Panc1 (cell line): ENCODE measurements around the gene SF3B2. TPM values are rescaled to one million over a fixed set of nuclear protein-coding genes. Genes with fewer than 3 reads are reported as not detected.

Experiments
- ATAC-seq: fragments of 200-7000 bp; cut with Tn5 transposase; 2 replicates; pipeline ENCODE4 v1.9.1; 2020; ENCODE audit warnings: mild to moderate bottlenecking, moderate library complexity
- BruUV-seq: library from RNA; stranded (reverse); fragments of 400-500 nt; replicated peaks from 2 replicates; lab custom pipeline; 2021; lab: Mats Ljungman, UMichigan
- CTCF ChIA-PET: fragments of 300-600 bp; sonication (Branson Sonifier 250); formaldehyde crosslinking; loops from one replicate; lab custom pipeline; 2022; ENCODE audit warnings: antibody characterized with exemption; lab: Charles Lee
- POLR2A ChIA-PET: fragments of 300-600 bp; sonication (Branson Sonifier 250); formaldehyde crosslinking; loops from one replicate; lab custom pipeline; 2022; ENCODE audit warnings: antibody characterized with exemption; lab: Charles Lee
- DNase-seq: peaks from one replicate; pipeline ENCODE4 v3.0.0-alpha.2; 2010; ENCODE audit warnings: low read depth, low spot score
- H3K27ac ChIP-seq: 2 replicates; pipeline ENCODE4 v1.5.1; 2011; ENCODE audit warnings: mild to moderate bottlenecking, low read length, inconsistent platforms
- H3K27me3 ChIP-seq: fragments of 200-500 bp; sonication (Bioruptor generic); 2 replicates; pipeline ENCODE4 v1.6.0; 2014; ENCODE audit warnings: low read length, inconsistent platforms; ENCODE audit not compliant: control insufficient read depth, insufficient read depth
- H3K36me3 ChIP-seq: fragments of 200-500 bp; sonication (Bioruptor generic); 2 replicates; pipeline ENCODE4 v1.5.1; 2014; ENCODE audit warnings: inconsistent platforms, mild to moderate bottlenecking, low read length, moderate library complexity; ENCODE audit not compliant: control insufficient read depth, insufficient read depth
- H3K4me1 ChIP-seq: 2 replicates; pipeline ENCODE4 v1.5.1; 2011; ENCODE audit warnings: inconsistent platforms, mild to moderate bottlenecking, low read length, moderate library complexity; ENCODE audit not compliant: control insufficient read depth, insufficient read depth
- H3K4me3 ChIP-seq, 2 experiments: 2 replicates each; pipeline ENCODE4 v1.5.1; 2011 to 2012; ENCODE audit warnings: low read depth in 2 of 2, low read length in 2 of 2, mild to moderate bottlenecking in 2 of 2, inconsistent platforms in 1 of 2, moderate library complexity in 1 of 2
- H3K9me3 ChIP-seq: fragments of 200-500 bp; sonication (Bioruptor generic); 2 replicates; pipeline ENCODE4 v1.5.1; 2014; ENCODE audit warnings: low read depth, mild to moderate bottlenecking, inconsistent platforms, low read length, moderate library complexity; ENCODE audit not compliant: control insufficient read depth, insufficient read depth
- POLR2AphosphoS5 ChIP-seq: IDR thresholded peaks from 2 replicates; pipeline ENCODE4 v1.6.1; 2012; ENCODE audit warnings: mild to moderate bottlenecking, low read depth, low read length, moderate library complexity
- SIN3A ChIP-seq: IDR thresholded peaks from 2 replicates; pipeline ENCODE4 v1.6.1; 2012; ENCODE audit warnings: low read depth, mild to moderate bottlenecking, low read length, moderate library complexity, borderline replicate concordance; ENCODE audit not compliant: insufficient read depth
- TCF7L2 ChIP-seq: IDR thresholded peaks from 2 replicates; pipeline ENCODE4 v1.6.1; 2011; ENCODE audit warnings: mild to moderate bottlenecking, low read depth, low read length, inconsistent platforms
- in situ Hi-C: cut with HindIII; loops from 2 replicates; pipeline ENCODE4 v1.10.0; 2016; ENCODE audit warnings: low sequenced_read_pairs, low pct_unique_long_range_greater_than_20kb
- intact Hi-C: fragments of 100-400 bp; cut with micrococcal nuclease; formaldehyde crosslinking; loops from one replicate; pipeline ENCODE4 v1.10.0; 2022; ENCODE audit not compliant: unreplicated experiment
- total RNA-seq: library from RNA; stranded (reverse); gene quantifications from one replicate; pipeline ENCODE4 v1.2.1, GENCODE V29; 2021; ENCODE audit not compliant: unreplicated experiment
- TF ChIP-seq, protein P1 (sequence below), 2 experiments: IDR thresholded peaks; 2 replicates each; pipeline ENCODE4 v1.6.1; 2011 to 2012; ENCODE audit warnings: low read depth in 2 of 2, control low read depth in 1 of 2, low read length in 1 of 2, mild to moderate bottlenecking in 1 of 2, moderate library complexity in 1 of 2; ENCODE audit not compliant: insufficient read depth in 1 of 2
- TF ChIP-seq, protein P2 (sequence below): fragments of 450-650 bp; IDR thresholded peaks from 2 replicates; pipeline ENCODE4 v1.5.1; 2017; ENCODE audit warnings: mild to moderate bottlenecking

The SF3B2 gene
- total RNA-seq, 1 experiment from 2014 or later = 271 TPM

DNA sequence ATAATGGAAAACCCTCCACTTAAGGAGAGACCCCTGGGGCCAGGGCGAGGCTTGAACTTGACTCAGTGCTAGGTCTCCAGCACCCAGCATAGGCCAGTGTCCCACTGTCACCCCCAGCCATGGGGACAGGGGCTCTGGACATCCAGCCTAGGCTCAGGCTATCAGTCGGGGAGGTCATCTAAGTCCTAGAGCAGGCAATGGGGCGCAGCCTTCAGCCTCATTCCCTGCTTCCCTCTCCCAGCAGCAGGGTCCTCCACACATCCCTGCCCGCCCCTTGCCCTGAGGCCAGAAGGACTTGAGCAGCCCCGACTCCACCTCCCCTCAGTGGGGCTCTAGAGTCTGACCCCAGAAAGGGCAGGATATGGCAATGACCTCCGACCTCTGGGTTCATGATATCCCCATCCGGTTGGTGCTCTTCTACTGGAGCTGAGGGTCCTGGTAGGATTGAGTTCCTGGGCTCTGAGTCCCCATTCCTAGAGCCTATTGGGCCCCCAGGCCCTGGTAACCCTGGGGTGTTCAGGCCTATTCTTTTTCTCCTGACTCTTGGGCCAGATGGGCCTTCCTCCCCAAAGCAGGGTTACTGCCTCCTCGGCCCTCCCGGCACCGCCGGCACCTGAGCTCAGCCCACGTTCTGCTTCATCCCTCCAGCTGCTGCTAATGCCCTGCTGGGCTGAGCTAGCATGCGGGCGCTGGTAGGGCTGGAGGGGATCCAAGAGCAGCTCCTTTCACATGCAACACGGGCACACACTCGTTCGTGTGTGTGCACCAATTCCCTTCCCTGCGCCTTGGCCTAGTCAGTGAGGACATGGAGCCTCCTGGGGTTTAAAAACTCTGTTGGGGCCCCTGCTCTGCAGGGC lies 36.0 kb upstream of the SF3B2 start:
- H3K27me3 ChIP-seq = no peaks in the 10 kb centered on the region
- in situ Hi-C loops = no loop called here
- no peak for DNase-seq
- peak overlapping the region; percentile 25 for H3K27ac ChIP-seq
- POLR2A ChIA-PET = interaction anchor here (0.5 kb wide), 1 partner anchor 136 kb away, joined by 5 read pairs; no protein-coding TSS in a partner anchor
- TF ChIP-seq TCF7L2 (no peak), POLR2AphosphoS5 (no peak)
- TF ChIP-seq, protein P1, sequence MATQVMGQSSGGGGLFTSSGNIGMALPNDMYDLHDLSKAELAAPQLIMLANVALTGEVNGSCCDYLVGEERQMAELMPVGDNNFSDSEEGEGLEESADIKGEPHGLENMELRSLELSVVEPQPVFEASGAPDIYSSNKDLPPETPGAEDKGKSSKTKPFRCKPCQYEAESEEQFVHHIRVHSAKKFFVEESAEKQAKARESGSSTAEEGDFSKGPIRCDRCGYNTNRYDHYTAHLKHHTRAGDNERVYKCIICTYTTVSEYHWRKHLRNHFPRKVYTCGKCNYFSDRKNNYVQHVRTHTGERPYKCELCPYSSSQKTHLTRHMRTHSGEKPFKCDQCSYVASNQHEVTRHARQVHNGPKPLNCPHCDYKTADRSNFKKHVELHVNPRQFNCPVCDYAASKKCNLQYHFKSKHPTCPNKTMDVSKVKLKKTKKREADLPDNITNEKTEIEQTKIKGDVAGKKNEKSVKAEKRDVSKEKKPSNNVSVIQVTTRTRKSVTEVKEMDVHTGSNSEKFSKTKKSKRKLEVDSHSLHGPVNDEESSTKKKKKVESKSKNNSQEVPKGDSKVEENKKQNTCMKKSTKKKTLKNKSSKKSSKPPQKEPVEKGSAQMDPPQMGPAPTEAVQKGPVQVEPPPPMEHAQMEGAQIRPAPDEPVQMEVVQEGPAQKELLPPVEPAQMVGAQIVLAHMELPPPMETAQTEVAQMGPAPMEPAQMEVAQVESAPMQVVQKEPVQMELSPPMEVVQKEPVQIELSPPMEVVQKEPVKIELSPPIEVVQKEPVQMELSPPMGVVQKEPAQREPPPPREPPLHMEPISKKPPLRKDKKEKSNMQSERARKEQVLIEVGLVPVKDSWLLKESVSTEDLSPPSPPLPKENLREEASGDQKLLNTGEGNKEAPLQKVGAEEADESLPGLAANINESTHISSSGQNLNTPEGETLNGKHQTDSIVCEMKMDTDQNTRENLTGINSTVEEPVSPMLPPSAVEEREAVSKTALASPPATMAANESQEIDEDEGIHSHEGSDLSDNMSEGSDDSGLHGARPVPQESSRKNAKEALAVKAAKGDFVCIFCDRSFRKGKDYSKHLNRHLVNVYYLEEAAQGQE (IDR thresholded peaks at IDR 0.05; ENCODE audit: insufficient read depth in 1 of 2, low read depth in 2 of 2, low read length in 1 of 2) = no peak
- CTCF ChIA-PET = no interaction called here
- H3K36me3 ChIP-seq = no peaks in the 10 kb centered on the region
- no peak for ATAC-seq
- peaks cover 22% of the 10 kb centered on the region for H3K4me1 ChIP-seq
- H3K4me3 ChIP-seq = no peak overlapping the region
- BruUV-seq = no TSS peak
- intact Hi-C loops = no loop called here
- H3K9me3 ChIP-seq = no peaks in the 10 kb centered on the region

DNA sequence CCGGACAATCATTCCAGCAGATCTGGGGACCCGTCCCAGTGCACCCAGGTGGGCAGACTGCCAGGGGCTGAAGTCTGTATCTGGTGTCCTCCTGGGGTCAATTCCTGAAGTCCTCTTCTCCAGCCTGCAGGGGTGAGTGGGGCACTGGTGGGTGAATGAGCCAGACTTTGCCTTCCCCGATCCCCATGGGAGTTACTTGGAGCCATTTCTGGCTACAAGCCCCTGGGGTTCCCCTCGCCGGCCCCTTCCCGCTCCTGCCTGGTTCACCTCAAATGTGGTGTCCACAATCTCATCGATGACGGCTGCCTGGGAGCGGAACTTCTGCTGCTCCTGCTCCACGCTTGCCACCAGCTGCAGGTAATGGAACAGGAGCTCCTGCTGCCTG lies 35.4 kb upstream of the SF3B2 start:
- peaks cover 27% of the 10 kb centered on the region for H3K4me1 ChIP-seq
- no peaks in the 10 kb centered on the region for H3K36me3 ChIP-seq
- DNase-seq = no peak
- no peak overlapping the region for H3K27ac ChIP-seq
- BruUV-seq = no TSS peak
- H3K9me3 ChIP-seq = no peaks in the 10 kb centered on the region
- ChIA-PET POLR2A (no interaction called here), CTCF (no interaction called here)
- no peaks in the 10 kb centered on the region for H3K27me3 ChIP-seq
- TF ChIP-seq POLR2AphosphoS5 = no peak
- TF ChIP-seq, protein P2, sequence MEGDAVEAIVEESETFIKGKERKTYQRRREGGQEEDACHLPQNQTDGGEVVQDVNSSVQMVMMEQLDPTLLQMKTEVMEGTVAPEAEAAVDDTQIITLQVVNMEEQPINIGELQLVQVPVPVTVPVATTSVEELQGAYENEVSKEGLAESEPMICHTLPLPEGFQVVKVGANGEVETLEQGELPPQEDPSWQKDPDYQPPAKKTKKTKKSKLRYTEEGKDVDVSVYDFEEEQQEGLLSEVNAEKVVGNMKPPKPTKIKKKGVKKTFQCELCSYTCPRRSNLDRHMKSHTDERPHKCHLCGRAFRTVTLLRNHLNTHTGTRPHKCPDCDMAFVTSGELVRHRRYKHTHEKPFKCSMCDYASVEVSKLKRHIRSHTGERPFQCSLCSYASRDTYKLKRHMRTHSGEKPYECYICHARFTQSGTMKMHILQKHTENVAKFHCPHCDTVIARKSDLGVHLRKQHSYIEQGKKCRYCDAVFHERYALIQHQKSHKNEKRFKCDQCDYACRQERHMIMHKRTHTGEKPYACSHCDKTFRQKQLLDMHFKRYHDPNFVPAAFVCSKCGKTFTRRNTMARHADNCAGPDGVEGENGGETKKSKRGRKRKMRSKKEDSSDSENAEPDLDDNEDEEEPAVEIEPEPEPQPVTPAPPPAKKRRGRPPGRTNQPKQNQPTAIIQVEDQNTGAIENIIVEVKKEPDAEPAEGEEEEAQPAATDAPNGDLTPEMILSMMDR = no peak
- no peak overlapping the region for H3K4me3 ChIP-seq
- intact Hi-C loops (no loop called here), in situ Hi-C loops (no loop called here)
- no peak for ATAC-seq

DNA sequence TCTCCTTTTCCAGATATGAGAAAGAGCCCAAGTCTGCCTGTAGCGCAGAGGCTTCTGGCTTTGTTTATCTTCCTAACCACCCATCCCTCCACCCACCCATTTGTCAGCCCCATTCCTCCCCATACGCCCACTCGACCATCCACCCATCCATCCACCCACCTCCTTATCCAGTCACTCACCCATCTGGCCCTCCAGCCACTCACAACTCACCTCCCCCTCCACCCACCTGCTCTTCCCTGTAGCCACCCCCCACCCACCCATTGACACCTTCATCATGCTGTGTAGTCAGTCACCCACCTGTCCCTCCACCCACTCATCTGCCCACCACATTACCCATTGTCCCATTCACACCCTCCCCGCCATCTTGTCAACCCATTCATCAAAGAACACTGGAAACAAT lies 34.8 kb upstream of the SF3B2 start:
- H3K27me3 ChIP-seq = no peaks in the 10 kb centered on the region
- H3K4me3 ChIP-seq = no peak overlapping the region
- DNase-seq (no peak), ATAC-seq (no peak)
- peaks cover 27% of the 10 kb centered on the region for H3K4me1 ChIP-seq
- no peak overlapping the region for H3K27ac ChIP-seq
- no peaks in the 10 kb centered on the region for H3K36me3 ChIP-seq
- no TSS peak for BruUV-seq
- TF ChIP-seq, protein P1 (IDR thresholded peaks at IDR 0.05; ENCODE audit: insufficient read depth in 1 of 2, low read depth in 2 of 2, low read length in 1 of 2) = no peak
- TF ChIP-seq, protein P2 = no peak
- TF ChIP-seq TCF7L2 (no peak), POLR2AphosphoS5 (no peak), SIN3A (no peak)
- ChIA-PET POLR2A (no interaction called here), CTCF (no interaction called here)
- intact Hi-C loops (no loop called here), in situ Hi-C loops (no loop called here)
- H3K9me3 ChIP-seq = no peaks in the 10 kb centered on the region
